Activated CD8-positive, alpha-beta memory T cell treated with anti-CD3 and anti-CD28 coated beads, Interleukin-2, amount 50 U/mL, for 24 hours (primary cell): ENCODE measurements around the gene KCTD20.

Source experiments
- DNase-seq: peaks from one replicate; pipeline ENCODE4 v3.0.0-alpha.2; 2020; ENCODE audit errors: extremely low read depth

The KCTD20 gene

DNA sequence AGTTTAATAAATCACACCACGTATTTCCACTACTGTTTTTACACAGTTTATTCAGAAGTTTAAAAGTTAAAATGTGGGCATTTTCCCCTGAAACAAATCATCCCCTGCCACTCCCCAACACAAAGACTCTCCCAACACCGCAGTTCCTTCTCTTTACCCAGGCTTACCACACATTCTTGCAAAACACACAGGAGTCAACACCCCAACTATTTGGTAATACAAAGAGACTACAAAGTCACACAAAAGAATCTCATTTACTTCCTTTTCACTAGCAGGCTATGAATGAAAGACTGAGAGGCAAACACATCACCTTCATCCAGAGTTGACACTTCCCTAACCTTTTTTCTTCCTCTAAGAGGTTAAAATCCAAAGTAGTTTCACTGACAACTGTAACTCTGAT lies 51.1 kb downstream of the KCTD20 start:
- no peak for DNase-seq

DNA sequence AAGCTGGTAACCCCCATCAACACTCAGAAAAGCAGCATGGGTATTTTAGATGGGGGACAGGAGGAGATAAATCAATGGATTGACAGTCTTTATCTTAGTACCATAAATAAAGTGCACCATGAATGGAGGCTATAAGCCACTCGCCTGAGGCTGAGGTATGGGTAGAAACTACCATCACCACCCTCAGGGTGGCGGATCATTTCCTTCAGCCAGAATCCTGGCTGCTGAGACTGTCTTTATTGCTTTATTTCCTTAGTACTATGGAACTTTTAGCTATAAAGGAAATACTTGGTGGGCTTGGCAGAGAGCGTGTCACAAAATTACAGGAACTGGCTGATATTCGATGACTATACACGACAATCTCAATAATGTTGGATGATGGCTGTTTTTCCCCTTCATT lies 52.3 kb downstream of the KCTD20 start:
- DNase-seq: no peak

DNA sequence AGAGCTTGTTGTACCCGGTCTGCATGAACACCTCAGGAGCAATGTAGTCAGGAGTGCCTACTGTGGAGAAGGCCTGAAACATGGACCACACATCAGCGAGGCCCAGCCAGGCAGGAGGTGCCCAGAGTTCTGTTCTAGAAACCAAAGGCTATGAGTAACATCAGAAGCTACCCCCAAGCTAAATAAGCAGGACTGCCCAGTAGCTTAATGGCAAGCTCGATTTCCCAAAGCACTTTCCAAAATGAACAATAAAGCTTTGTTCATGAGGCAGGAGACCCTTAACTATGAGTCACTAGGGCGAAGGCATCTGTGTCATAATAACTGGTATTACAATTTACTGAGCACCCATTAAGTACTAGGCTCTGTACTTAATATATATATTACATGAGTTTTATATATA lies 57.1 kb downstream of the KCTD20 start:
- DNase-seq: no peak

DNA sequence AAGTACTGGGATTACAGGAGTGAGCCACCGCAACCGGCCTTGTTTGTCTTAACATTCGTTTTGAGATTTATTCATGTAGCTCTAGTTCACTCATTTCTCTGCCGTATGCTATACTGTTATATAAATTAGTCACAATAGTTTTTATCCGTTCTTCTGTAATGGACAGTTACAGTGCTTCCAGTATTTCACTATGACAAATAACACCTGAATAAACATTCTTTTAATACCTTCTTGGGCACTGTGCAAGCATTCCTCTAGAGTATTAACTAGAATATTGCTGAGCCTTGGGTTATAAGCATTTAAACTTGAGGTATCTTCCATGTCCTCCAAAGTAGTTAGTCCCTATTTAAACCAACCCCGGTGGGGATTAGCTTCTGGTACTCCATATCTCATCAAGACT lies 58.9 kb downstream of the KCTD20 start:
- no peak for DNase-seq

DNA sequence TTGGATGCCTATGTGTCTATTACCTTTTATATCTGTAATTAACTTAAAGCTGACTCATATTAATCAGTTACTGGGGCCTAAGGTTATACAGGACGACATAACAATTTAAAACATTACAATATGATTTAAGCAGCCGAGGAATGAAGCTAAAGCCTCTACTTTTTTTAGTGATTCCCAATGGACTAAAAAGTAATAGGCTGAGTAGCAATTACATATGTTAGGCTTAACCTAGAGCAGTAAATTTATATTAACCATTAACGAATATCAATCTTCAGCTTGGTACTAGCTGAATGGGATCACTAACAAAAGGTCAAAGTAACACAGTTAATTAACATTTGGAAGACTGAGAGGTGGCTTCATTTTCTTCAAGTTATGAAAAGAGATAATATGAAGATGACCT lies 61.4 kb downstream of the KCTD20 start:
- no peak for DNase-seq

DNA sequence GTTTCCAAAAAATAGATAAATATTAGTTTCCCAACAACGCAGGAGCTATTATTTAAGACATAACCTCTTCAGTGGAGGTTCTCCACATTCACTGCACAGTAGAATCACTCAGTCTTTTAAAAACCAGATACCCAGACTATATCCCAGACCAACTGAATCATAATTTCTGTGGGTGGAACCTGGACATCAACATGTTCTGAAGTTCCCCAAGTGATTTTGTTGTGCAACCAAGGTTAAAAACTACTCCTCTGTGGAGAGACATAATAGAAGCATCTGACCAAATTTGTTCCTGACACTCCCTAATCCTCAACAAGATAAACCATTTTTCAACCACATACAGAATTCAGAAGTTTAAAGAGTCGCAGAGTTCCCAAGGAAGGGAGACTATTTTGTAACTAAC lies 62.2 kb downstream of the KCTD20 start:
- DNase-seq: no peak

DNA sequence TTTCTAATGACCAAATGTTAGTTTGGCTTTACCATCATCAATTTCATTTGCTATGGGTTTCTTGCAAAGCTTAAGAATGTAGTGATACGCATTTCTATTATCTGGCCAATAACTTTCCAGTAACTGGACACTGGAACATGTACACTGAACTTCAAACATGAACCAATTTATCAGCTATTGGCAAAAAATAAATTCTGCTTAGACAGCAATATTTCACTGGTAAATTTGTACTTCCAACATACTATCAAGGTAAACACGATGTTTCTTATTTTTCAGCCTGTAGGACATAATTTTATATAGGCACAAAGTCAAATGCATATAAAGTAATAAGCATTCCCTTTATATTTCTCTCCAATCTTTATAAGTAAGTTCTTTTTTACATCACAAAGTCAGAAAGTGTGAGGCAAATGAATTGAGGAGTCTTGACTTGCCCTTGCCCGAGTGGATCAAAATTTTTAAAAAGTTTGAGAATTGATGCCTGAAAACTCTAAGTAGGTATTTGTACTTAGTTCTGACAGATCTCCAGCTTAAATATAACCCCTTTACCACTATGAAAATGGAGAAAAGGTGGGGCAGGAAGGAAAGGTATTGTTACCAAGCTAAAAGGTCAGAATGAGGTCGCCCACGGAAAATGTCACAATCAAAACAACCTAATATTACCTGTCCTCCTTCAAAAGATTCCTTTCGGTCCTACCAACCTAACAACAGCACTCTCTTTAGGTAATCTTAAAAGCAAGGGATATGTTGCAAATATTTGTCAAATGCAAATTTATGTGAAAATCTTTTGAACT lies 63.1 kb downstream of the KCTD20 start:
- DNase-seq: no peak

DNA sequence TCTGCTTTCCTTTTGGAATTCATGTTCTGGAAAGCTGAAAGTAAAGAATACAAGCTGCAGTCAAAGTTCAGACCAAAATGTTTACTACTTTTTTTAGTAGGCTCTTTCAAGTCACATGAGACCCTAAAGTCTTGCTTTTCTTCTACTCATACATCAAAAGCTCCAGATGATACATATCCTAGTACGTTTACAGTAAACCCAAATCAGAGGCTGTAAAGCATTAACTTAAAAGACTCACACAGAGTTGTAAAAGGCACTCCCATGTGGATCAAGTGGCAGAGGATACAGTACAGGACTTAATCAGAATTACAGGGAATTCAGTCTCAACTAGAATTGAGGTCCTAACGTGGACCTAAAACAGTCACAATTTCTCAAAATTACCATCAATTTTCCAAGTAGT lies 63.8 kb downstream of the KCTD20 start:
- no peak for DNase-seq

DNA sequence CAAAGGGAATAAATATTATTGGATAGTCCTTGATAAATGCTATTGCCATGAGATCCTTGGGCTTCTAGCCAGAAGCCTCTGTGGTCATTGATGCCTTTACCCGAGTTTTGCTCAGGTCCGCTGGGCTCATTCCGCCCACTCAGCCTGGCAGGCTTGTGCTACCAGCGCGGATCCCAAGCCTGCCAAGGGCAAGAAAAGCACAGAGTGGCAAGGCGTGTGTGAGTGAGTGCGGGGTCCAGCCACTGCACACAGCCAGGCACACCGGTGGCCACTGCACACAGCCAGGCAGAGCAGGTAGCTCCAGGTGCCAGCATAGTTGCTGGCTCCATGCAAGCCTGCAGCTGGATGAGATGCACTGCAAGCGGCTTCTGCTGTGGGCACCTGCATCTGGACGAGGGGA lies 65.7 kb downstream of the KCTD20 start:
- DNase-seq: no peak

DNA sequence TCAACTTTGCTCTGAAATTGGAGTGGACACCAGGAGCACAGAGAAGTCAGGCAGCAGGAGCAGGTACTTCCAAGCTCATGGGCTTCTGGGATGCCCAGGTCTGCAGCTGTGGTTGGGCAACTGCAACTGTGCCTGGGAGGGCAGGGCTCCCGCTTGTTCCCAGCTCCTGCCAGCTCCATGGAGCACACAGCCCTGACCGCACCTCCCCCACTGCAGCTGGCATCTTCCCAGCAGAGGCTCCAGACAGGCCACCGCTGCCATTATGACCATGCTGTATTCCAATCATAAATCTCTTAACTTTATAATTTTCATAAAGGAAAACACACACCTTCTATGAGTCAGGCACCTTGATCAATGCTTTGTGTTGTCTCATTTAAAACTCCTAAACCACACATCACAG lies 67.6 kb downstream of the KCTD20 start:
- DNase-seq: no peak

DNA sequence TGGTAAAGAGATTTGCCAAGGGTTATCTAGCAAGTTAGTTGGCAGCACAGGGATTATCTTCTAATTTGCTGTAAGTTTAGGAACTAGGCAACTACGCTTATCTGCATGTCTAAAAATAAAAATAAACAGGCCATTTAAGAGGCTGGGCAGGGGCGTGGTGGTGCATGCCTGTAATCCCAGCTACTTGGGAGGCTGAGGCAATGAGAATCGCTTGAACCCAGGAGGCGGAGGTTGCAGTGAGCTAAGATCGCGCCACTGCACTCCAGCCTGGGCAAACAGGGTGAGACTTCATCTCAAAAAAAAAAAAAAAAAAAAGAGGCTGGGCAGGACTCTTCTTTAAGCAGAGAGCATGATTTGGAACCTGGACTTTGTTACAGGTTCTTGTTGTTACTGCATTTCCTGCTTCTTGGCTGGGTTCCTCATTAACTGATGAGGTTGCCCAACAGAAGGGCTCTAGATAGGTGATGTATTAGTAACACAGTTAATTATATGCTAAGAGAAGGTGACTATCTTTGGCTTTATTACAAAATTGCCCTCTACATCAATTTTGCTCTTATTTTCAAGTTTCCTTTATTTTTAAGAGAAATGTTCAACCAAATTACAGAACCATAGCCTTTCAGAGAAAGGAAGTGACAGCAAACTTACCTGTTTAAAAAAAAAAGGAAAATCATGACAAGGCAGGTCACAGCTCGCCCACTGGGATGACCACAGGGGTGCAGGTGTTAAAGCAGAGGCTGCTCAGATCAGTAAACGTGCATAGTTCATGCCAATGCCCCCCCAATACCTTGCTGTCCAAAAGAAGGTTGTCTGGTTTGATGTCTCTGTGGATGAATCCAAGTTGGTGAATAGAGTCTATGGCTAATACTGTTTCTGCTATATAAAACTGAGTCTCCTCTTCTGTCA lies 72.0 kb downstream of the KCTD20 start:
- DNase-seq: no peak

DNA sequence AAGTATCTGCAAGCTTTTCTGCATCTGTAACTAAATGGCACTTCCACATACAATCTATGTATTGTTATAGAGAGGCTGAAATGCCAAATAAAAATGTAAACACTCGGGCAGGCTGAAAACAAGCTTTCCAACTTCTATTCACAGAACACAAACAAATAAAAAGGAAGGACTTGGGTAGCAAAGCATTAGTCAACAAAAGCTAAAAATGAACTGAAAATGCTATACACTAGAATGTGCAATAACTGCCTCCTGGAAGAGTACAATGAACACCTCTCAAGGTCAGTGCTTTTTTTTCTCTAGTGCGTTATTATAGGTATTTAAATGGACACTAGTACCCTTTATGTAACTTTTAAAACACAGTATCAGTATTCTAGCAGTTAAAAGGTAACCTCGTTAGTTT lies 73.0 kb downstream of the KCTD20 start:
- DNase-seq: no peak

DNA sequence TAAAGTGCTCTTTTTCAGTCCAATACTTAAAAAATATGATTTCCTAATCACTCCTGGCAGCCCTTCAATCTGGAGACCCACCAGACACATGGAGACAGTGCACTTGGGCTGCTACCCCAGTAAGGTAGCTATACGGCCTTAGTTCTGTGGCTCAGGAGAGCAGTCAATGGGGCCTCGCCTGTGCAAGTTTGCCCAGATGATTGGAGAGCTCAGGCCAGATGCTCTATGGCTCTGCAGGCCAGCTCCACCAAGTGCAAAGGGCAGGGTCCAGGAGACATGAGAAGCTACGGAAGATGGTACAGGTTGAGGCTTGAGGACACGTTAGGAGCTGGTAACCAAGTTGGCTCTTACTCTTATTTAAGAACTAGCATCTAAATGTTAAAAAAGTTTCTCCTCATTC lies 73.8 kb downstream of the KCTD20 start:
- DNase-seq: no peak

DNA sequence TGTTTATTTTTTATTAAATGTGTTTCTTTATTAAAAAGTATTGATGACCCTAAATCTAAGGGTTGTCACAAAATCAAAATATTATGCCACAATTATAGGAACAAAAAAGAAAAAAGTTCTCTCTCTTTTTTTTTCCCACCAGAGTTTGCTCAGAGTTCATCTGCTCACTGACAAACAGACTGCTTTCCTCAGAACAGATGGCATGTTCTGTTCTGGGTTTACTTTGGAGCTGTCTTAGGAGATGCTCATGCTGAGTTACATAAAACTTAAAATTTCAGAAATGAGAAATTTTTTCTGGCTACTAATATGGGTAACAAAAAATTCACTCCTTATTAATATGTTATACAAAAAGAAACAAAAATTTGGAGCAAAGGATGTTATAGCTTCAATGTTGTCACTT lies 74.2 kb downstream of the KCTD20 start:
- no peak for DNase-seq

DNA sequence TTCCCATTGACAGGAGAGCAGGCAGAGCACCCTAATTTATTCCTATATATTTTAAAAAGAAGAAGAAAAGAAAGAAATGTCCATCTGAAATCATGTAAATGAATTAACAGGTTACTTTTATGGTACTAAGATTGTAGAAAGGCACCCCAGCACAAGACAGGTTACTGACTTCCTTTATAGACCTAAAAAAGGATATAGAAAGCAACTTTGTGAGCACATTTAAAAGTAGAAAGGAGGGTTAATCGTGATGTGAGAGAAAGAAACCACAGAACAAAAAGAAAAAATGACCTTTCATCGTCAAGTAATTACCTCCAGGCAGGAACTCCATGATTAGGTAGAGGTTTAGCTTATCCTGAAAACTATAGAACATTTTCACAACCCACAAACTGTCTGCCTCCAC lies 74.6 kb downstream of the KCTD20 start:
- DNase-seq: no peak

DNA sequence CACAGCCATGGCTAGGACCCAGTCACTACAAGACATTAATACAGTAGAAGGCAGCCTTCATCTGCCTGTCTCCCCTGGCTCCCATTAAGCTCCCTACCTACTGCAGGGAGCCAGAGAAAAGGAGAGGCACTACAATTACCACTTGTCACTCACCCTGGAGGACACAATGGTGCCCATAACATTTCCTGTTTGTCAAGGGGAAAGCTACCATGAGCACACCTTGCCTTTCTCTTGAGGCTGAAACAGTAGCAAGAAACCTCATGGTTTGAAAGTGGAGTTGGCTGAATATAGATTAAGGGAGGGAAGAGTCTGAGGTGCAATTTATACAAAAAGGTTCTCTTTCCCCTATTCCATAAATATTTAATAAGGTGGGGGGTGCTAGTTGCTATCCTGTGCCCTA lies 76.6 kb downstream of the KCTD20 start:
- DNase-seq: no peak

DNA sequence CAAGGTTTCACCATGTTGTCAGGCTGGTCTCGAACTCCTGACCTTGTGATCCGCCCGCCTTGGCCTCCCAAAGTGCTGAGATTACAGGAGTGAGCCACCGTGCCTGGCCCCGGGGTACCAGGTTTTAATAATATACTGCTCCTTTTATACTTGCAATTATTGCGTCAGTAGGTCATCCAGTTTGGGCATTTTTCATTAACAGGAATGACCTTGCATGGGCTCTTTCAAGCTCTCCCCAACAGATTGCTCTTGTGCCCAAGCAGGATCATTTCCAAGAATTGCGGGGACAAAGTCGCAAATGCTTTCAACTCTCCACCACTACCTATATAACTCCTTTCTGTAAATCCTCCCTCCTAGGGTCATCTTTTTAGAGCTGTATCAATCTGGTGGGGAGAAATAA lies 80.7 kb downstream of the KCTD20 start:
- no peak for DNase-seq

DNA sequence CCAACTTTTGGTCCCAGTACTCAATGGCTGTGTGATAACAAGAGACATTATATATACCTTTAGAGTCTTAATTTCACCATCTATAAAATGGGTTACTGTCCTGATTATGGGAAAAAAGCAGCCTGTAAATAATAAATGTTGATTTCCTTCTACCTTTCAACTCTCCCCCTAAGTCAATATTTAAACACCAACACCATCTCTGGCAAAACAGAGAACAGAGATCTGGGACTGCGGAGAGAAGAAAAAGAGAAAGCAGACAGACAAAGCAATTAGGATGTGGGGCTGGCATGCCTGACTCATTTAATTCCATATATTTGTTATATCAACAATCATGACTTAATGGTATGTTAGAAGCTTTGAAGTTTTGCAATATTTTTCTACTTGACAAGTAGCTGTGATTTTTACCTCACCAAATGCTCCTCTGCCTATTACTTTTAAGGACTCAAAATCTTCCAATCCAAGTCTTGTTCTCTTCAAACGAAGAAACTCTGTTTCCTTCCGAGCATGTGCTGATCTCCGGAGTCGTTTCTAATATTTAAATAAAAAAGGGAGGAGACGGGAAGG lies 81.2 kb downstream of the KCTD20 start:
- no peak for DNase-seq

DNA sequence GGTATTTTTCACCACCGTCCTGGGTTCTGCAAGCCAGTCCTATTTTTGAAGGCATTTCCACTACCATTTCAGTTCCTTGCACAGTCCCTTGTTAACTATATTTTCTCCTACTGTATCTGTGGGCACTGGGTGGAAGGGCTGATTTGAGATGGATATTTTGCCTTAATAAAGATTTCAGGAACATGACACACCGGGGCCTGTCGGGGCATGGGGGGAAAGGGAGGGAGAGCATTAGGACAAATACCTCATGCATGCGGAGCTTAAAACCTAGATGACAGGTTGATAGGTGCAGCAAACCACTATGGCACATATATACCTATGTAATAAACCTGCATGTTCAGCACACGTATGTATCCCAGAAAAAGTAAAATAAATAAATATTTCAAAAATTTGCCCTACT lies 82.1 kb downstream of the KCTD20 start:
- no peak for DNase-seq

DNA sequence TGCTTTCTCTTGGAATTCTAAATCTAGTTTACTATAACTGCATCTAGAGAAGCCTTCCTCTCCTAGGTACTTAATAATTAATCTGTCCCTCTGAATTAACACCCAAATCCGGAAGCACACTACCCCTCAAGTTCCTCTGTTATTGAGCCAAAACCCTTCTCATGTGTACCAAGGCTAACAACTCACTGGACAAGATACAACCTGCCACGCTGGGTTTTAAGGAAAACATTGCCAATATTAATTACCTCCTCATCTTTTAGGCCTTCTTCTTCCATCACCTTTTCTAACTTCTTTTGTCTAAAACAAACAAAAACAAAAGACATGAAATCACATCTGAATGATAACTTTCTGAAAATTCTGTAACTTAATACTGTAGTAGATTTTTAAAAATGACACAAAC lies 82.5 kb downstream of the KCTD20 start:
- DNase-seq: no peak

DNA sequence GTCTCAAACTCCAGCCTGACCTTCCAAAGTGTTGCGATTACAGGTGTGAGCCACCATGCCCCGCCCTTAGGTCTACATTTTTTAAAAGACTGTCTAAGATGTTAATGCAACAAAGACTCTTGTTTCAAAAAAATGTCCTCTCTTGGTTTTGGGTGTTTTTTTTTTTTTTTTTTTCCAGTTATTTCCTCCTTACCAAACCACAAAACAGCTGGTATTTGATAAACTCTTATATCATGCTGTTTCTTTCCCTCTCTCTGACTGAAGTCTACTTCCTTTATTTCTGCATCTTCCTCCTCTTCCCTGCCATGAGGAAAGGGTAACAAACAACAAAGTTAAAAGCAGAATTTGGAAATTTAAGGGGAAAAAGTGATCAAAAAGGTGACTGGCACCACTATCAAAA lies 83.3 kb downstream of the KCTD20 start:
- no peak for DNase-seq

DNA sequence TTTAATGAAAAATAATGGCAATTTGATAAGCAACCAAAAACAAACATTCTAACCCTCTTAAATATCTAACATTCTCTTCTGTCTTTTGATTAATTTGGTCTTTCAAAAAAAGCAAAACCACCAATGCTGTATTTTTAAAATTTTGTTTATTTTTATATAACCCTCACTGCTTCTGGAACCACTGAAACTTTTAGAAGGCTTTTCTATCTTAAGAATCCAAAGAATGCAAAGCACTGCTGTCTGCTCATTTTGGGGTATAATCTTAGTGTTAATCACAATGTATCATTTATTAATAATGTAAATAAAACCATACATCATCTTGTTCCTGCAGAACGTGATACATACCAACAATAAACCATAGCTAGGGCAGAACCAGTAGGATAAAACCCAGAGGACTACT lies 90.5 kb downstream of the KCTD20 start:
- DNase-seq: no peak
